WTC11 (cell line): ENCODE data around the gene ARRB2. TPM values are rescaled to one million over a fixed set of nuclear protein-coding genes. Genes with fewer than 3 reads are reported as not detected.
"Not testable (repeated sequence)": the region's sequence is repeated elsewhere in the genome, so short reads cannot be mapped to it uniquely, and the experiment has no call there.

Experiments used
- ATAC-seq: fragments of 200-7000 bp; cut with Tn5 transposase; 2 replicates; pipeline ENCODE4 v1.10.0; 2021; ENCODE audit warnings: mild to moderate bottlenecking, moderate library complexity
- CTCF ChIA-PET: fragments of 300-600 bp; sonication (Branson Sonifier 250); formaldehyde crosslinking; loops from one replicate; lab custom pipeline; 2021; ENCODE audit warnings: antibody characterized with exemption; lab: Charles Lee
- POLR2A ChIA-PET: fragments of 350-600 bp; sonication (Branson Sonifier 250); formaldehyde crosslinking; loops from one replicate; lab custom pipeline; 2021; ENCODE audit warnings: antibody characterized with exemption; lab: Charles Lee
- DNase-seq: peaks from one replicate; pipeline ENCODE4 v3.0.0; 2021; ENCODE audit warnings: low spot score
- H3K27ac Mint-ChIP-seq: 2 replicates; pipeline ENCODE4 v1.8.0; 2021; ENCODE audit warnings: mixed read lengths
- H3K27me3 Mint-ChIP-seq: 2 replicates; pipeline ENCODE4 v1.8.0; 2021; ENCODE audit warnings: low read depth, mild to moderate bottlenecking, moderate library complexity, mixed read lengths
- H3K36me3 Mint-ChIP-seq: 2 replicates; pipeline ENCODE4 v1.8.0; 2021; ENCODE audit warnings: mixed read lengths
- H3K4me1 Mint-ChIP-seq: 2 replicates; pipeline ENCODE4 v1.8.0; 2022; ENCODE audit warnings: mixed read lengths
- H3K4me3 Mint-ChIP-seq: 2 replicates; pipeline ENCODE4 v1.8.0; 2021; ENCODE audit warnings: mild to moderate bottlenecking, moderate library complexity, mixed read lengths
- H3K9me3 Mint-ChIP-seq: 2 replicates; pipeline ENCODE4 v1.8.0; 2021; ENCODE audit warnings: mixed read lengths
- CREB1 ChIP-seq: sonication (generic); formaldehyde crosslinking; IDR thresholded peaks from 2 replicates; pipeline ENCODE4 v1.8.0; 2023; ENCODE audit warnings: mild to moderate bottlenecking, missing genetic modification reagents
- FOXJ3 ChIP-seq: sonication (generic); formaldehyde crosslinking; IDR thresholded peaks from 2 replicates; pipeline ENCODE4 v1.9.0; 2021; ENCODE audit warnings: missing genetic modification reagents, mild to moderate bottlenecking, borderline replicate concordance
- FOXK1 ChIP-seq: sonication (generic); formaldehyde crosslinking; IDR thresholded peaks from 2 replicates; pipeline ENCODE4 v1.8.0; 2022; ENCODE audit warnings: mild to moderate bottlenecking, moderate library complexity, missing genetic modification reagents
- KAT7 ChIP-seq: sonication (generic); formaldehyde crosslinking; IDR thresholded peaks from 2 replicates; pipeline ENCODE4 v1.8.1; 2023; ENCODE audit warnings: missing genetic modification reagents, mild to moderate bottlenecking, borderline replicate concordance
- NR3C1 ChIP-seq: sonication (generic); formaldehyde crosslinking; conservative IDR thresholded peaks from 2 replicates; pipeline ENCODE4 v1.8.1; 2023; ENCODE audit warnings: low read depth, mild to moderate bottlenecking, missing genetic modification reagents
- PRRX2 ChIP-seq: fragments of 250-450 bp; sonication (Bioruptor Pico); IDR thresholded peaks from 2 replicates; pipeline ENCODE4 v1.8.0; 2021; ENCODE audit warnings: mild to moderate bottlenecking
- RORB ChIP-seq: fragments of 250-450 bp; sonication (Bioruptor Pico); IDR thresholded peaks from 2 replicates; pipeline ENCODE4 v1.9.0; 2021; ENCODE audit warnings: mild to moderate bottlenecking
- TEAD1 ChIP-seq: sonication (generic); formaldehyde crosslinking; IDR thresholded peaks from 2 replicates; pipeline ENCODE4 v1.8.0; 2022; ENCODE audit warnings: mild to moderate bottlenecking, missing genetic modification reagents
- ZNF317 ChIP-seq: sonication (generic); formaldehyde crosslinking; IDR thresholded peaks from 2 replicates; pipeline ENCODE4 v1.8.1; 2023; ENCODE audit warnings: low read depth, mild to moderate bottlenecking, moderate library complexity, missing genetic modification reagents, borderline replicate concordance
- total RNA-seq: library from RNA; stranded (reverse); gene quantifications from 3 replicates; pipeline ENCODE4 v1.2.3, GENCODE V29; 2021
- TF ChIP-seq, protein P1 (sequence below): fragments of 250-450 bp; sonication (Bioruptor Pico); IDR thresholded peaks from 2 replicates; pipeline ENCODE4 v1.9.0; 2021; ENCODE audit warnings: mild to moderate bottlenecking
- TF ChIP-seq, protein P2 (sequence below): fragments of 250-450 bp; sonication (Bioruptor Pico); IDR thresholded peaks from 2 replicates; pipeline ENCODE4 v1.9.0; 2021; ENCODE audit warnings: mild to moderate bottlenecking
- TF ChIP-seq, protein P3 (sequence below): sonication (generic); formaldehyde crosslinking; IDR thresholded peaks from 2 replicates; pipeline ENCODE4 v1.8.0; 2022; ENCODE audit warnings: mild to moderate bottlenecking, missing genetic modification reagents
- TF ChIP-seq, protein P4 (sequence below): sonication (generic); formaldehyde crosslinking; conservative IDR thresholded peaks from 2 replicates; pipeline ENCODE4 v1.8.1; 2022; ENCODE audit warnings: mild to moderate bottlenecking, missing genetic modification reagents

Gene ARRB2
- total RNA-seq, 1 experiment from 2014 or later: 87.8 TPM

DNA sequence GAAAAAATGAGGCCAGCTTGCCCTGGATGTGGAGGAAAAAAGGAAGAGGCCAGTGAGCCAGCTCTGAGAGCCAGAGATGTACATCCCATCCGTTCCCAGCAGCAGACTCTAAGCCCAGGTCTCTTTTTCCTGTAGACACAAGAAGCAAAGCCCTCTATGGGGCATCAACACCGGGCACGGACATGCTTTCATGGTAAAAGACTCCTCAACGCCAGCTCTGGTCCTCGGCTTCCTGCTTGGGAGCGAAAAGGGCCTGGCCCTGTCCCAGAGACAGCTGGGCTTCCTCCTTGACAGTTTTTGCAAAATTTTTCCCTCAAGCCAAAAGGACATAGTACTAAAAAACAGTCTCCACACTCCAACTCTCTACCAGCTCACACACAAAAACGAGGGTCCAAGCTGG lies 33.6 kb upstream of the ARRB2 start (continued):
- TF ChIP-seq, protein P1, sequence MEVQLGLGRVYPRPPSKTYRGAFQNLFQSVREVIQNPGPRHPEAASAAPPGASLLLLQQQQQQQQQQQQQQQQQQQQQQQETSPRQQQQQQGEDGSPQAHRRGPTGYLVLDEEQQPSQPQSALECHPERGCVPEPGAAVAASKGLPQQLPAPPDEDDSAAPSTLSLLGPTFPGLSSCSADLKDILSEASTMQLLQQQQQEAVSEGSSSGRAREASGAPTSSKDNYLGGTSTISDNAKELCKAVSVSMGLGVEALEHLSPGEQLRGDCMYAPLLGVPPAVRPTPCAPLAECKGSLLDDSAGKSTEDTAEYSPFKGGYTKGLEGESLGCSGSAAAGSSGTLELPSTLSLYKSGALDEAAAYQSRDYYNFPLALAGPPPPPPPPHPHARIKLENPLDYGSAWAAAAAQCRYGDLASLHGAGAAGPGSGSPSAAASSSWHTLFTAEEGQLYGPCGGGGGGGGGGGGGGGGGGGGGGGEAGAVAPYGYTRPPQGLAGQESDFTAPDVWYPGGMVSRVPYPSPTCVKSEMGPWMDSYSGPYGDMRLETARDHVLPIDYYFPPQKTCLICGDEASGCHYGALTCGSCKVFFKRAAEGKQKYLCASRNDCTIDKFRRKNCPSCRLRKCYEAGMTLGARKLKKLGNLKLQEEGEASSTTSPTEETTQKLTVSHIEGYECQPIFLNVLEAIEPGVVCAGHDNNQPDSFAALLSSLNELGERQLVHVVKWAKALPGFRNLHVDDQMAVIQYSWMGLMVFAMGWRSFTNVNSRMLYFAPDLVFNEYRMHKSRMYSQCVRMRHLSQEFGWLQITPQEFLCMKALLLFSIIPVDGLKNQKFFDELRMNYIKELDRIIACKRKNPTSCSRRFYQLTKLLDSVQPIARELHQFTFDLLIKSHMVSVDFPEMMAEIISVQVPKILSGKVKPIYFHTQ (CRISPR knock-in tag): no peak
- TF ChIP-seq, protein P2, sequence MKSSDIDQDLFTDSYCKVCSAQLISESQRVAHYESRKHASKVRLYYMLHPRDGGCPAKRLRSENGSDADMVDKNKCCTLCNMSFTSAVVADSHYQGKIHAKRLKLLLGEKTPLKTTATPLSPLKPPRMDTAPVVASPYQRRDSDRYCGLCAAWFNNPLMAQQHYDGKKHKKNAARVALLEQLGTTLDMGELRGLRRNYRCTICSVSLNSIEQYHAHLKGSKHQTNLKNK (CRISPR knock-in tag): no peak
- TF ChIP-seq NR3C1 (CRISPR knock-in tag) (no peak), CREB1 (CRISPR knock-in tag) (no peak), RORB (CRISPR knock-in tag) (no peak), ZNF317 (no peak)

DNA sequence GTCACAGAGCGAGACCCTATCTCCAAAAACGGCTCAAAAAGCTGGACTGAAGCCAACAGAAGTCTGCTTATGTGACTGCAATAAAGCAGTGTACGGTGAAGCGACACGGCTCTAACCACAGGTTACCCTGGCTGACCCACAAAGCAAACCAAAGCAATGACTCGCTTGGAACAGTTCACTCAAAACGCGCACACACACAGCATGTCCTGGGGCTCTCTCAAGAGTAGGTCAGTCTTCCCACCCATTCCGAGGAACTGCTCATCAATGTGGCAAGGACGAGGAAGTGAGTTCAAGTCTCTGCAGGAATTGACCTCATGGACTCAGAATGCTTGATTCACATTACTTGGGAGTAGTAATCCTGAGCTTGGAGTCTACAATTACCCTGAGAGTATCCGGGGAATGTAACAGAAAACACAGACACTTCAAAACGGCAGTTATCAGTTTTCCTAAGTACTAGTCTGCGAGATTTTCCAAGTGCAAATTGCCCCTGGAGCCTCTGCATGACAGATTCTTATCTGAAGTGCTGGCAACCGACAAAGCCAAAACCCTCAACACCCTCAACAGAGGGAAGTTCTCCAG lies 31.9 kb upstream of the ARRB2 start:
- Mint-ChIP-seq H3K27ac (no peak overlapping the region), H3K27me3 (no peaks in the 10 kb centered on the region), H3K4me3 (no peak overlapping the region), H3K36me3 (peaks cover 75% of the 10 kb centered on the region), H3K4me1 (no peaks in the 10 kb centered on the region), H3K9me3 (no peaks in the 10 kb centered on the region)
- DNase-seq: no peak
- ChIA-PET POLR2A (no interaction called here), CTCF (no interaction called here)
- no peak for ATAC-seq
- TF ChIP-seq, protein P3, sequence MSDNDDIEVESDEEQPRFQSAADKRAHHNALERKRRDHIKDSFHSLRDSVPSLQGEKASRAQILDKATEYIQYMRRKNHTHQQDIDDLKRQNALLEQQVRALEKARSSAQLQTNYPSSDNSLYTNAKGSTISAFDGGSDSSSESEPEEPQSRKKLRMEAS (CRISPR knock-in tag): no peak
- TF ChIP-seq, protein P4, sequence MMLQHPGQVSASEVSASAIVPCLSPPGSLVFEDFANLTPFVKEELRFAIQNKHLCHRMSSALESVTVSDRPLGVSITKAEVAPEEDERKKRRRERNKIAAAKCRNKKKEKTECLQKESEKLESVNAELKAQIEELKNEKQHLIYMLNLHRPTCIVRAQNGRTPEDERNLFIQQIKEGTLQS (CRISPR knock-in tag): no peak
- no peak for TF ChIP-seq PRRX2 (CRISPR knock-in tag)
- no peak for TF ChIP-seq TEAD1 (CRISPR knock-in tag)

DNA sequence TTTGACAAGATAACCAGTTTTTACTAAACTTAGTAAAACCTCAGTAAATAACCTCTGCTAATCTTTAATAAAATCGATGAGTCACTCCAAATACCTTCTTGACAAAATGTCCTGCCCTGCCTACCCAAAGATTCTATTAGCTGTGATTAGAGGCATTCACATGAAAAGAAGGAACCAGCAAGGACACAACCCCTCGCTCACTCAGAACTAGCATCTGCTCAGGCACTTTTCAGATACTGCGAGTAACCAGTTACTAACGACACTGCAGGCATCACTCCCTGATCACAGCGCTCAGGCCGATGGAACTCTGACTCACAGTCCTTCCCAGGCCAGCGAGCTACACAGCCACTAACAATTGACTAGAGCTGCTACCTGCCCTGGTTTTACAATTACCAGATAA lies 30.8 kb upstream of the ARRB2 start:
- peaks cover 79% of the 10 kb centered on the region for H3K36me3 Mint-ChIP-seq
- POLR2A ChIA-PET: no interaction called here
- ATAC-seq (no peak), DNase-seq (no peak)
- H3K27me3 Mint-ChIP-seq: no peaks in the 10 kb centered on the region
- no peak overlapping the region for H3K4me3 Mint-ChIP-seq
- H3K27ac Mint-ChIP-seq: no peak overlapping the region
- CTCF ChIA-PET: no interaction called here
- TF ChIP-seq FOXJ3 (no peak), FOXK1 (CRISPR knock-in tag) (no peak), KAT7 (CRISPR knock-in tag) (no peak)
- no peaks in the 10 kb centered on the region for H3K9me3 Mint-ChIP-seq
- H3K4me1 Mint-ChIP-seq: no peaks in the 10 kb centered on the region

DNA sequence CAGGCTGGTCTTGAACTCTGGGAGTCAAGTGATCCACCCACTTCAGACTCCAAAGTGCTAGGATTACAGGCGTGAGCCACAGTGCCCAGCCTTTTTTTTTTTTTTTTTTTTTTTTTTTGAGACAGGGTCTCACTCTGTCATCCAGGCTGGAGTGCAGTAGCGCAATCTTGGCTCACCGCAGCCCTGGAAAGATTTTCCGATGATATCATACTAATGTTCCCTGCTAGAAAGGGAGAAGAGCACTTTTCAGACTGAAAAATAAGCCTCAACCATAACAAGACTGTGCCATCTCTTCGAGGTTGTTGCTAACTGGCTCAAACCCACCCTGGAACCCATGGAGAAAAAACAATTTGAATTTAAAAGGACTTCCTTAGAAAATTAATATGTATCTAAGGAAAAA lies 26.7 kb upstream of the ARRB2 start:
- H3K27ac Mint-ChIP-seq, CTCF ChIA-PET, H3K4me3 Mint-ChIP-seq, H3K4me1 Mint-ChIP-seq, H3K27me3 Mint-ChIP-seq, DNase-seq, ATAC-seq, H3K9me3 Mint-ChIP-seq, POLR2A ChIA-PET: not testable (repeated sequence)
- peaks cover 81% of the 10 kb centered on the region for H3K36me3 Mint-ChIP-seq

DNA sequence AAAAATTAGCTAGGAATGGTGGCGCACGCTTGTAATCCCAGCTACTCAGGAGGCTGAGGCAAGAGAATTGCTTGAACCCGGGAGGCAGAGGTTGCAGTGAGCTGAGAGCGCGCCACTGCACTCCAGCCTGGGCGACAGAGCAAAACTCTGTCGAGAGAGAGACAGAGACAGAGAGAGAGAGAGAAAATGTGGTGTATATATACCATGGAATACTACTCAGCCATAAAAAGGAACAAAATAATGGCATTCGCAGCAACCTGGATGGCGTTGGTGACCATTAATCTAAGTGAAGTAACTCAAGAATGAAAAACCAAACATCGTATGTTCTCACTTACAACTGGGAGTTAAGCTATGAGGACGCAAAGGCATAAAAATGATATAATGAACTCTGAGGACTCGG lies 20.6 kb upstream of the ARRB2 start:
- POLR2A ChIA-PET, H3K27ac Mint-ChIP-seq, H3K4me3 Mint-ChIP-seq, DNase-seq, CTCF ChIA-PET, H3K4me1 Mint-ChIP-seq, H3K9me3 Mint-ChIP-seq, ATAC-seq, H3K27me3 Mint-ChIP-seq: not testable (repeated sequence)
- H3K36me3 Mint-ChIP-seq: peaks cover 60% of the 10 kb centered on the region
